ENCODE data around the gene PIK3CA.

The PIK3CA gene

DNA sequence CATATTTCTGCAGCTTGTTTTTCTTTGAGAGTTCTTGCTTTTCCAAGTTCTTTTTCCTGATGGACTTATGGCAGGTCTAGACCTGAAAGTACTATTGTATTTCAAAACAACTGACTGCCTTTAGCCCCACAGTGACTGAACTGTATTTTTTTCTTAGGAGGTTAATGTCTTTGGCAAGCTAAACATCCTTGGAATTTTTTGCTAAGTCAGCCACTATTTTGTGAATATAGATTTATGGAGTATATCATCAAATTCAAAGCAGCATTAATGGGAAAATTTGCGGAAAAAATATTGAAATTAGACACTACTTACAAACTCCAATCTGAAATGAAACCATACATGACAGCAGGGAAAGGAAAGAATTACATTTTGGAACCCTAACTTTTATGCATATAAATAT lies 8.6 kb downstream of the PIK3CA start:
- DNase-seq (ENCODE audit: low read depth in 1 of 2, low spot score in 1 of 2): no peak

DNA sequence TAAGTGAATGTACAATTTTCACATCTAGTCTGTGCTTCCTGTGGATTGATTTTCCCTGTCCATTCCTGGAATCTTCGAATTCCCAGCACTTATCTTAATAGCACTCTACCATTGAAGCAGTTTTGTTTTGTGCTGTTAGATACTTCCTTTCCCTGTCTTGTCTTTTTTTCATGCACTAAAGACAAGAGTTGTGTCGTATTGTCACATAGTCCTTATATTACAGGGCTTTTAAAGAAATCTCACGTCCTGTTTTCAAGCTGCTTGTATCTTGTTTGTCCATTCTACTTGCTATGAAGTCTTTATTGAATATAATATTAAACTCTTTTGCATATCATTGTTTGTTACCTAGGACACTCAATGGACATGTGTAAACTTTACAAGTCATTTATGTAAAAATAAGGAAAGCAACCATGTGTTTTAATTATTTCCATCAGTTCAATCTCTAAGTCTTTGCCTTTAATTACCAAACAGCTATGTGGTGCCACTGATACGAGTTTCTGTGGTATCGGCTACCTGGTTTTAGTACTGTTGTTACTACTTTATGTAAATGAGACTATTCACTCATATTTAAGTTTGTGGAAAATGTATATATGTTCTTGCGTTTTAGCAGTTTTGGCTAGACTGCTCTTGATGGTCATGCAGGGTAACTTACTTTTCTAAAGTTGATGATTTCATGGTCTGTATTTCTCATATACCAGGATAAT lies 10.3 kb downstream of the PIK3CA start:
- DNase-seq (ENCODE audit: low read depth in 1 of 2, low spot score in 1 of 2): no peak

DNA sequence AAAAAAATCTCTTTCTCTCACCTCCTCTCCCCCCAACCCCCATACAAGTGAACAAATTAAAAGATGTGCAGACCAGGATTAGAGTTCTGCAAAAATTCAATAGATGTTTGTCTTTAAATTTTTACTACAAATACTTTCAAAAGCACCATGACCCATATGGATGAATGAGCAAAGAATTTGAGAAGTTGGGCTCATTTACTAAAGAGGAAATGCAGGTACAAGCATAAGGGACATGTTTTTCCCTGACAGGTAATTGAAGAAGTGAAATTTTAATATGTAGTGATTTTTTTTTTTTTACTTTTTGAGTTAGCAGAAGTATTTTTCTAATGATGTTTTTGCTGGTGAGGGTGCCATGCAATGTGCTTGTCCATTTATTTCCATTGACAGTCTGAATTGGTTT lies 15.3 kb downstream of the PIK3CA start:
- no peak for DNase-seq (ENCODE audit: low read depth in 1 of 2, low spot score in 1 of 2)

DNA sequence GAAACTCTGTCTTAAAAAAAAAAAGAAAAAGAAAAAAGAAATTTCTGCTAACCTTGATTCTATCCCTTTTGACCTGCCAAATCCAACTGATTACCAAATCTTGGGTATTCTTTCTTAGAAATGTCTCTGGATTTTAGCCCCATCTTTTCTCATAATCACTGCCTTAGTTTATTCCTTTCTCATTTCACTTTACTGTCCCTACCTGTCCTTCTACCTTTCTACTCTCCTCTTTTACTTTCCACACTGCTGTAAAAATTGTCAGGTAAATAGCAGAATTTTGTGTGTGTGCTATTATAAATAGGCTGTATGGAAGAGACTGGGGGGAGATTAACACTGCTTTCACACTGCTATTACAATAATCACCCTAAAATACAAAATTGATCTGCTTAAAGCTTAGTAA lies 16.7 kb downstream of the PIK3CA start:
- no peak for DNase-seq (ENCODE audit: low read depth in 1 of 2, low spot score in 1 of 2)

DNA sequence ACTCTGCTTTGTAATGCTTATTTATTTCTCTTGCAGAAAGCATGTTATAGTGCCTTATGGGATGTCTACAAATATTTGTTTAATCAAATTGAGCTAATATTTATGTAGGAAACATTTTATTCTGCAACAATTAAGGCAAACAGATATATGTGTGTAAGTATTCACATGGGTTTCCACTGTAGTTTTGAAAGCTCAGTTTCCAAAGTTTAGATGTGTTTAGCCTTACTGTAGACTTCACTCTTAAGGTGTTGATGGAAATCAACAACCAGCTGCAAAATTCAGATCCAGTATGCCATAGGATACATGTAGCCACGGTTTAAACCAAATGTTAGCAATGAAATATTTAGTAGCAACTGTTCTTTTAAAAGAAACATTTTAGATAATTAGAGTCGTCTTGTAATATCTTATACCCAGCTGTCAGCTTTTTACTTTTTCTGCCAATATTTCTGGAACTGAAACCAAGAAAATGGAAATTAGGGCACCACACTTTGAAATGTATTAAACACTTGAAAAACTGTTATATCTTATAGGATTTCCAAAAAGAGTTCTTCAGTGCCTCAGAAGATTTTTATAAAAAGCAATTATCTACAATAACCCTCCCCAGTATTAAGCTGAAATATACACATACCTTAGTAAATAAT lies 18.5 kb downstream of the PIK3CA start:
- DNase-seq (ENCODE audit: low read depth in 1 of 2, low spot score in 1 of 2): no peak

DNA sequence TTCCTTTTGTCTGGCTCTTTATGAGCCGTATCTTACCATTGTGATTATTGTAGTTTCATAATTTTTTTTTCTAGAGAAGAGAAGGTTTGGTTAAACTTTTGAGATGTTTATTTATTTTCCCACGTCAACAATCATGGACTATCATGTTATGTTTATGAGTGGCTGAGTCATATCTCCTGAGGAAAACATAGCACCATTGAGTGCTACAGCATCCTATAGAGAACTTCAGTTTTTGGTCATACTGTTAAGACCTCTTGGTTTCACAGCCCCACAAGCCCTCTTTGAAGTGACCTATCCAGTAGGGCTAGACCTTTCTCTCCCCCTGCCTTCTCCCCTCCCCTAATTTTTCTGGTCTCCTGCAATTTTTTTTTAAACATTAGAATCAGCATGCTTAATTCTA lies 20.8 kb downstream of the PIK3CA start:
- no peak for DNase-seq (ENCODE audit: low read depth in 1 of 2, low spot score in 1 of 2)

DNA sequence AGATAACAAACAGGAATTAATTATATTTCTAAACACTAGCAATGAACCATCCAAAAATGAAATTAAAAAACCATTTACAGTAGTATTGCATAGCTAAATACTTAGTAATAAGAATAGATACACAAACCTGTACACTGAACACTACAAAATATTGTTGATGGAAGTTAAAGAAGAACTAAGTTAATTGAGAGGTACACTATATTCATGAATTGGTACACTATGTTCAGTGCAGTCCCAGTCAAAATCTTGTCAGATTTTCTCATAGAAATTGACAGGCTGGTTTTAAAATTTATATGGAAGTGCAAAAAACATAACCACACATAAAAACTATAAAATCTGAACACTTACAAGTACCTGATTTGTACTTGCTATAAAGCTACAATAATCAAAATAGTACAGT lies 24.4 kb downstream of the PIK3CA start:
- DNase-seq (ENCODE audit: low read depth in 1 of 2, low spot score in 1 of 2): no peak

DNA sequence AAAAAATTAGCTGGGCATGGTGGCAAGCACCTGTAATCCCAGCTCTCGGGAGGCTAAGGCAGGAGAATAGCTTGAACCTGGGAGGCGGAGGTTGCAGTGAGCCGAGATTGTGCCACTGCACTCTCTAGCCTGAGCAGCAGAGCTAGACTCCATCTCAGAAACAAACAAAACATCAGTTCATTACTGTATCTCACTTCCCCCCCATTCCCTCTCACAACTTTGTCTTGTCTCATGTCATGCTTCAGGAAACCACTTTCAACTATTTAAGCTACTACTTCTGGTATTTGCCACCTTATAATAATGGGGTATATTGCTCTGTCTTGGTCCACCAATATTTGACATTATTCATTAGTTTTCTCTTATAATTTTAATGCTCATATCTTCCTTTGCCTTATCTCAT lies 26.2 kb downstream of the PIK3CA start:
- no peak for DNase-seq (ENCODE audit: low read depth in 1 of 2, low spot score in 1 of 2)

DNA sequence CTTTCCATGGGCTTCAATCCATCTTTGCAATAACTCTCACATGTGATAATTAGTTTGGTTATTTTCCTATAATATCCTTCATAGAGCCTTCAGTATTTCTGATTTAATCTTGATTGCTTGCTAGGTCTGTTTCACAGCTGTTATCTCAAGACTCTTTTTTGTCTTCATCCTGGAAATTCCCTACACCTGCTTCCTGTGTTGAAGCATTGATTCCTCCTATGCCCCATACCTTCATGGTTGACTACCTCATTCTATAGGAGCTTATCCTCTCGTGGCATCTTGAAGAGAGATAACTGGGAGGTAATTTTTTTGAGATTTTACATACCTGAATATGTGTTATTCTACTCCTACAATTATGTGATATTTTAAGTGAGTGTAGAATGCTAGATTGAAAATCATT lies 26.7 kb downstream of the PIK3CA start:
- no peak for DNase-seq (ENCODE audit: low read depth in 1 of 2, low spot score in 1 of 2)

DNA sequence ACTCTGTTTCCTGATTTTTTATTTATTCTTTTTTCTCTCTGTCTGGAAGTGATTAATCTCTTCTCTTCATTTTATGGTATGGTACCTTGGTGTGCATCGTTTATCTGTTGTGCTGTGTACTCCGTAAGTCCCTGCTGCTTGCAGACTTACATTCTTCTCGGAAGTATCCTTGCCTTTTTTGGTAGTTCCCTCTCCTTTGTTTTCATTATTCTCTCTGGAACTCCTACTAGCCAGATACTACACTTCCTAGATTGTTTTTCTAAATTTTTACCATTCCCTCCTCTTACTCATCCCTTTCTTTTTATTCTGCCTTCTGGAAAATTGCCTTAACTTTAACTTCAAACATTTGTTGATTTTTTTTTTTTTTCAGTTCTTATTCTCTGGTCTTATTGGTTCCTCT lies 27.2 kb downstream of the PIK3CA start:
- no peak for DNase-seq (ENCODE audit: low read depth in 1 of 2, low spot score in 1 of 2)

DNA sequence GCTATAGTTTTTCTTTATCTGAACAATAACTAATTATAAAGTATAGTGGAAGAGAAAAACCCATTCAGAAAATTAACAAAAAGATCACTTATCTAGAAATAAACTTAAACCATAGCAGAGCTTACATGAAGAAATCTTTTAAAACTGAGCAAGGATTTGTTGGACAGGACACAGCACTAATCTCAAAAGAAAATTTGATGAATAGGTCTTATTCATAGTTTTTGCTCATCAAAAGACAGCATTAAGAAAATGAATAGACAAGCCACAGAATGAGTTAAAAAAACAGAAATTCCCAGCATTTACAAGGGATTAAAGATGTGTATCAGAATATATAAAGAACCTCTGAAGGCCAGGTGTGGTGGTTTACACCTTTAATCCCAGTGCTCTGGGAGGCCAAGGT lies 29.5 kb downstream of the PIK3CA start:
- no peak for DNase-seq (ENCODE audit: low read depth in 1 of 2, low spot score in 1 of 2)

DNA sequence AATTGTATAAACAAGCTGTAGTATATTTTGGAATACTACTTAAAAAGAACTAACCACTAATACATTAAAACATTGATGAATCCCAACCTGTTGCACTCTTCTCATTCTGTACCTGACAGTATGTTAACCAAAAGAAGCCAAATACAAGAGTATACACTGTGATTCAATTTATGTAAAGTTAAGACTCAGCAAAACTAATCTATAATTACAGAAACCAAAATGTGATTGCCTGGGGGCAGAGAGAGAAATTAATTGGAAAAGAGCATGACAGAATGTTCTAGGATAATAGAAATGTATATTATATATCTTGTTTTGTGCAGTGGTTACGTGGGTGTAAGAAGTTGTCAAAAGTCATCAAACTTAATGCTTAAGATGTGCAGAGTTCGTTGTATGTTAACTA lies 31.1 kb downstream of the PIK3CA start:
- no peak for DNase-seq (ENCODE audit: low read depth in 1 of 2, low spot score in 1 of 2)

DNA sequence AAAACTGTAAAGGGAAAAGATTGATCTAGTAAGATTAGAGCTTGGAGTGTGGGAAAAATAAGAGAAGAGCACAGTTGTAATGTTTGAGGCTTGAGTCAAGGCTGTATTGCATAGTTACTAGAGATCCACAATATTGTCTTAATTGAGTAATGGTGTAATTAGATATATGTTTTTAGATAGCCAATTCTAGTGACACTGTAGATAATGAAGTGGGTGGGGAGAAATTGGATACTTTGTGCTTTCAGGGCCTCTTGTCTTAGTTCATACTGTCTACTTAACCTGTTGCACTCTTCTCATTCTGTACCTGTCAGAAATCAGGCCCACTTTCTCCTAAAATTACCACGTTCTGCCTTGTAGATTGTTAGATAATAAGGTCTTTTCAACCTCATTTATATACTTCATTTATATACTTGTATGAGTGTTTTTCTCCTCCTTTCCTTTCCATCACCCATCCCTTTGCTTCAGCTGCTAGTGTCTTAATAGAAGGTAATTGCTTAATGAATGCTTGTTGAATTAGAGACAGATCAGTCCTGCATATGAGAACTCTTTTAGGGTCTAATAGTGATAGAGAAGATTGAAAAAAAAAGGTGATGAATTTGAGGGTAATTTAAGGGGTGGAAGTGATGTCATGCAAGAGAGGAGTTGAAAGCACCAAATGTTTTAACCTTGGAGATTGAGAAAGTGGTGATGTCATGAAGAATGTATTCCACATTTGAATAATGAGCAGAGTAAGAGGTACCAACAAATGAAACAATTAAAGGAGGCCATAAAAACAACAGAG lies 32.0 kb downstream of the PIK3CA start:
- DNase-seq (ENCODE audit: low read depth in 1 of 2, low spot score in 1 of 2): no peak

DNA sequence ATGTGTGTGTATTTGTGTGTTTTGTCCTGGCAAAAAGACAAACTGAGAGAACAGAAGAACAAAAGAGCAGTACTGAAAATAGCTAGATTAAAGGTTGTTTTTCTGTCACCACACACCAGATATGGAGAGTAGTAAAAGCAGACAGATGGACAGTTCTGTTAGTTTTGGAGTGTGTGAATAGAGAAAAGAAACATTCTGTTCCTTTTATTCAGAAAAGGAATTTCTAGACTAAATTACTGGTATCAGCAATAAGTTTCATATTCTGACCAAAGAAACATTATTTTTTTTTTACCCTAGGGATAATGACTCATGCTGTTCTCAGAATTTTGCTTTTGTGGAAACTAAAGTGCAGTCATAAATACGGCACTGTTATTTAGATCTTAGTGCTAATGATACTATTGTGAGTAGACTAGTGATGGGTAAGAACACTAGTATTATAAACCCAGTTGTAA lies 32.9 kb downstream of the PIK3CA start:
- DNase-seq (ENCODE audit: low read depth in 1 of 2, low spot score in 1 of 2): no peak

DNA sequence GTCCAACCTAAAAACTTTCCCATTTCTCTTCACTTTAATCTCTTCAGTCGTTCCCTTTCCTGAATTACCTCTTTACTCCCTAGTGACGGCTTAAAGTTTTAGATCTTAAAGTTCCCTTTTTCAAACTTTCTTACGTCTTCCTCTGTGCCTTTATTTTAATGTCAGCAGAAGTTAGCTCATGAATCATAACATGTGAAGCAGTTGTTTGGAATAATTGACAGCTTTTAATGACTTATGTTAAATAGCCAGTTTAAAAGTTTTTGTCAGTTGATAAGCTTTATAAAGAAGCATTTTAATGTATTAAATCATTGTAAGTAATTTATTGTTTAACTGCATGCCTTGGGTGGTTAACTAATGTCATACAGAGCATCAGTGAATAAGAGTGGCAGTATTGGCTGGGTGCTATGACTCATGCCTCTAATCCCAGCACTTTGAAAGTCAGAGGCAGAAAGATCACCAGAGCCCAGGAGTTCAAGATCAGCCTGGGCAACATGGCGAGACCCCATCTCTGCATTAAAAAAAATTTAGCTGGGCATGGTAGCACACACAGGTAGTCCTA lies 33.9 kb downstream of the PIK3CA start:
- no peak for DNase-seq (ENCODE audit: low read depth in 1 of 2, low spot score in 1 of 2)

DNA sequence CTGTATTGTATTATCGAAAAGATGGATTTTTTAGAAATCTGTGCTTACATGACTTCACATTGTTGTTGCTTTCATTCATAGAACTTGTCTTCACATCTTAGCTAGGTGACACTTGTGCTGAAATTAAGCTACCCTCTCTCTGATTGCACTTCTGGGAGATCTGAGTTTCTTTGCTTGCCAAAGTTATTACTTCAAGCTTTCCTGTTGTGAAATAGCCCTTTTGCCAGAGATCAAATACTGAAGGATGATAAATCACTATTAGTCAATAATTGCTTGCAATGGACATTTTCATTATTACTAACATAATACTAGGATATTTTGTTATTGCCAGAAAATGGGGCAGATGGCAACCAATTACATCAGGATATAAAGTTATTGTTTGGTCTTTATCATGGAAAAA lies 34.7 kb downstream of the PIK3CA start:
- no peak for DNase-seq (ENCODE audit: low read depth in 1 of 2, low spot score in 1 of 2)

DNA sequence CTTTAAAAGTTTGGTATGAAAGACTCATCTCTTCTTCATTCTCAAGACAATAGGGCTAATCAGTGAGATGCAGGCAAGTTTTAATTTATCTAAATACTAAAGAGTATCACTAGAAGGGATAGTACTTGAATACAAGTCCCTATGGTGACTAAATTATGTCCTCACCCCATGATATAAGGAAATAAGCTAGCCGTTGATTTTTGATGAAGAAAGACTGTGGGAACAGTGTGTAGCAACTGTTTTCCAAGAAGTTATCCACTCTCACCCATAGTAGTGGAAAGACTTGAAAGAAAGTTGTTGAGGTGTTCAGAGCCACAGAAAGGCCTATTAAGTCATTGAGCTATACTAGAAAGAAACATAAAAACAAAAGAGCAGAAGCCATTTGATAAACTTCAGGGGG lies 36.7 kb downstream of the PIK3CA start:
- no peak for DNase-seq (ENCODE audit: low read depth in 1 of 2, low spot score in 1 of 2)

DNA sequence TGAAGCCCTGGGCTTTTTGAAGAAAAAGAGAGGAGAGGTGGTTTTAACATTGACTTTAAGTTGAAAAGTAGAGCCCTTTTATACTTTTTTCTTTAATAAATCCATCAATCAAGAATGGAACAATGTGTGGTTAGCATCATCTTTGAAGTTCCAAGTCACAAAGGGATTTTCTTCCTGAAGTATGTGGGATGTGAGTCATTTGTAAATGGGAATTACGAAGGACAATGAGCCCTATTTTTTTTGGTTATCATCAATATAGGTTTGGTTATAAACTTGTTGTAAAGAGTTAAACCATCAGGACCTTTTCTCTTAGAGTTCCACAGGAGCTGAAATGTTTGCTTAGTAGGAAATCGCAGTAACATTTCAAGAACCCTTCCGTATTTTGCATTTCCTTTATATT lies 38.3 kb downstream of the PIK3CA start:
- no peak for DNase-seq (ENCODE audit: low read depth in 1 of 2, low spot score in 1 of 2)

DNA sequence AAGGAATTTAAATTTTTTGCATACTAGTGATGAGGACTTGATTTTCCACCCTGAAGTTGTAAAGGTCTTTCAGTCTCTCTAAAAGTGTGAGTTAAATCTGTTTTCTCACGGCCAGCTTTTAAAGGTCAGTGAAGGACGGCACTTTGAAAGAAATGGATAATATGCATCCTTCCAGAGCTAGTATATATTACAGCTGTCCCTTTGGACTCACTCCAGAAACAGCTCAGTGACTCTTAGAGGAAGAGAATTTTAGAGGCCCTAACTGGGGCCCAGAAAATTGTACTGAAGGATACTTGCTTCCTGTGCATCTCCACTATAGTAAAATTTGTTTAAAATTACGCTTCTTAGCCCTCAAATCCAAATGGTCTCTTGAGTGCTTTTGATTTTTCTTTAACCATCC lies 41.6 kb downstream of the PIK3CA start:
- DNase-seq (ENCODE audit: low read depth in 1 of 2, low spot score in 1 of 2): no peak

DNA sequence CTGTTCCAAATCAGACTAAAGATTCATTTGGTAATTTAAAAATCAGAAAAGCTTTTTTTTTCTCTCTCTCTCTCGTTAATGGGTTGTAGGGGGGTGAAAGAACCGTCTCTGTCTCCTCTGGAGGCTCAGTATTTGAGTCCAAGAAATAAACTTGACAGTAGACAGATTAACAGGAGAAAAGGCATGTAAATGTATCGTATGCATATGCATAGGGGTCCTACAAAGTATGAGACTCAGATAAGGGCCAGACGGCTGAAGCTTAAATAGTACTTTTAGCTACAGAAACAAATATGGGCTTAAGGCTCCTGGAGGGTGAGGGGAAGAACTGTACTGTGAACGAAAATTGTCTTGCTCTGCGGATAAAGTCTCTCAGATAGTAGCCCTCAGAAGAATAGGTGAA lies 42.4 kb downstream of the PIK3CA start:
- DNase-seq (ENCODE audit: low read depth in 1 of 2, low spot score in 1 of 2): no peak

DNA sequence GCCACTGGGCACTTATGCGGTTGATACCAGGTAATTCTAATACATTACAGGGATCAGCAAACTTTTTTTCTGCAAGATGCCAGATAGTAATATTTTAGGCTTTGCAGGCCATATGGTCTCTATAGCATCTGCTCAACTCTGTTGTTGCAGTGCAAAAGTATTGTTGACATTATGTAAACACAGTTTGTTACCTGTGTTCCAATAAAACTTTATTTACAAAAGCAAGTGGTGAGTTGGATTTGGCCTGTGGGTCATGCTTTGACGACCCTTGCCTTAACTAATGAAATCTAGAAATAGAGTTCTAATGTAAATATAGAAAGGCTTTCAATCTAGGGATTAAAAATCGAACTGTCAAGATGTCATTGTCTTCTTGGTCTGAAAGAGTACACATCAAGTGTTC lies 44.4 kb downstream of the PIK3CA start:
- no peak for DNase-seq (ENCODE audit: low read depth in 1 of 2, low spot score in 1 of 2)

DNA sequence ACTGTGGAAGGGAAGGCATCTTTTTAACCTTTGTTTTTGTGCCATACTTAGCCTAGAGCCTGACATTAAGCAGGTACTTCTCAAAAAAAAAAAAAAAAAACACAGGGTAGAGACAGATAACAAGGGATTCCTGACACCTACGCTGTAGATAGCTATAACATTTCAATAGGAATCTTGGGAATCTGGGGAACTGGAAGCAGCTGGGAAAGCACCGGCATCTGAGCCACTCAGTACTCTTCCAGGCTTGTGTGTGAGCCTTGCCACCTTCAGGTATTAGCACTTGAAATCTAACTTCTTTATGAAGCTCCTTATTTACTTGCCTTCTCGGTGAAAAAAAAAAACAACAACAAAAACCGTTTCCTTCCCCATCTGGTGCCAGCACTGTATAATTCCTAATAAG lies 46.8 kb downstream of the PIK3CA start:
- DNase-seq (ENCODE audit: low read depth in 1 of 2, low spot score in 1 of 2): no peak
